Middle frontal gyrus (tissue), 1 donor: ENCODE measurements around the gene KIAA1328.
"Not testable (repeated sequence)": the region's sequence is repeated elsewhere in the genome, so short reads cannot be mapped to it uniquely, and the experiment has no call there.

Experiments used
- DNase-seq: peaks from one replicate; pipeline ENCODE4 v3.0.0-alpha.2; 2015; ENCODE audit warnings: low spot score; ENCODE audit errors: extremely low spot score

KIAA1328 gene

DNA sequence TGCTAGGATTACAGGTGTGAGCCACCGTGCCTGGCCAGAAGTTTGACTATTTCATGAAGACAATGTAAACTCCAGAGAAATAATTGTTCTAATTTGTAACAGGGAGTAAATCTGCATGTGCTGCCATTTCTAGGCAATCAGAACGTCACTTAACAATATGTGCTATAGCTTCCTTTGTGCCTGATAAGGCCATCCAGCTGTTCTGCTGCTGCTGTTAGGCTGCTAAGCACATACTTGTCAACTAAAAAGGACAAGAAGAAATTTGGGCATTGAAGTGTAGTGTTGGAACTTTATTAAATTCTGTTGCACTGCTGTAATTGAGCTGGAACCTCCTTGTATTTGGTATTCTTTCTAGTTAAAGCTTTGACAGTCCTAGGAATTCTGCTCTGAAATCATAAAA, 57.1 kb downstream of the KIAA1328 start:
- no peak for DNase-seq

DNA sequence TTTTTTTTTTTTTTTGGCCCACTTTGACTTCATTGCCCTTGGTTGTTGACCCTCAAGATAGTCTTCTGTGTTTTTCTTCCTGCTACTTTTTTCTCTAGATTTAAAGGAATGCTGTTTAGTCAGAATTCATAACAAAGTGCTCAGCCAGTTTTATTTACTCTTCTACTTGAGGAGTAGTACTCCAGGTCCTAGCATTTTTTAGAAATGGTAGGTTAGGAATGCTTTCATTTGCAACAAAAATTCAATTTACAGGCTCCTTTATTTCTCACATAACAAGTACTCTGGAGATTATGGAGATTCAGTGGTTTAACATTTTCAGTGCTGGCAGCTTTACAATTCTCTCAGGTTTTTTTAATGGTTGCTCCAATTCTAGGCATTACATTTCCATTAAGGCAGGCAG, 58.2 kb downstream of the KIAA1328 start:
- DNase-seq: no peak

DNA sequence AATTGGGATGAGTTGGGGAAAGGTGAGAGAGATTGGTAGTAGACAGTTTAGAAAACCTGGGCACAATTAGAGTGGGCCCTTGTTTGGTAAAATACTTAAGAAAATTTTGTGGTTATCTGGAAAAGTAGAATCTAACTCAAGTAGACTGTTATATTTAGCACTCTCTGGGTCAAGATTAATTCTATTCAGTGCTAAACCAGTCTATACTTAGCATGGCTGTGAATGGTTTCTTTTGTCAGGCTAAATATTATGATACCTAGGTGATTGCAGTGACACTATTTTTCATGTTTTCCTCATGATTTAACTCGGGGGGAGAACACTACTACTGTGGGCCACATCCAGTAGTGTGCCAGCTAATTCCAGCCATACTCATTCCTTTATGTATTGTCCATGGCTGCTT, 58.9 kb downstream of the KIAA1328 start:
- no peak for DNase-seq

DNA sequence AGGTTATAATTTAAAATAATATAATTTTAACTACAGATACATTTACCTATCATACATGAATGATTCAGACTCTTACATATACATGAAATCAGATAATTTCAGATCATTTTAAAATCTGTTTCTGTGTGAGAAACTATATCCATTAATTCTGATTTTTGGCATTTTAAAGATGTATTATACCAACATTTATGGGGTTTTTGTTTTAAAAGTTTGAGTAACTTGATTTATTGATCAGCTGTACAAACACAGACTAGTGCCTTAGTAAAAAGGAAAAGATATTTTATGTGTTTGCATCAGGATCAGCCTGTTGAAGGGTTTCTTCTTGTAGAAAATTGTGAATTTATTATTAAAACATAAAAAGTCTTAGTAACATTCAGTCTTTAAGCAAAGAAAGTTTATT, 59.9 kb downstream of the KIAA1328 start:
- no peak for DNase-seq

DNA sequence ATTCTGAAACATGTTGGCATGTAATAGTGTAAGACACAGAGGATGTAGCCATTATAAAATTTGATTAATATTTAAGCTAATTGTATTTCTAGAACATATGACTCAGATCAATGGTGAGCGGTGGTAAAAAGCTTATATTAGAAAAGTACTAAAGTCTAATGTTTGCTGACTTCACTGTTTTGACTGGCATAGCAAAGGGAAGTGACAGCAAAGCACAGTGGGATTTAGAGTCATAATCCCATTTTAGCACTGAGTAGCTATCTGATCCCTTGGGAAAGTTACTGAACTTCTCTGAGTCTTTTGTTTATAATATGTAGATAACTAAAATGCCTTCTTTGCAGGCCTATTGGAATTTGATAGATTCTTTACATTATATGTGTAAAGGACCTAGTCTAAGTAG, 60.4 kb downstream of the KIAA1328 start:
- DNase-seq: no peak

DNA sequence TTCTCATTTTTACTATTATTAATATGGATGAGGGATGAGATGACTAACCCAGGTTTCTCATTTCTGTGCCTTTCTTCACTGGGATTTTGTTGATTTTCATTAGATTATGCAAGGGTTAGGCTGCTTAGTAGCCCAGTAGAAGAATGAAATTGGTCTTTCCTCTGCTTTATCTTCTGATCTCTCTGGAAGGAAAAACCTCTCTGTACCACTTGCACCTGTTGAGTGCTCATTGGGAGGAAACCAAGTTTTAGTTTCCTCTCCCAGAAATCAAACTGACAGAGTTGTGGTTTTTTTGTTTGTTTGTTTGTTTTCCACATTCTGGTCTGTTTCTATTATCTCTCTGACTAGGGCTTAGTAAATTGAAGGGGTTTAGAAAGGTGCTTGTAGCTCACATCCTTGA, 60.8 kb downstream of the KIAA1328 start:
- no peak for DNase-seq

DNA sequence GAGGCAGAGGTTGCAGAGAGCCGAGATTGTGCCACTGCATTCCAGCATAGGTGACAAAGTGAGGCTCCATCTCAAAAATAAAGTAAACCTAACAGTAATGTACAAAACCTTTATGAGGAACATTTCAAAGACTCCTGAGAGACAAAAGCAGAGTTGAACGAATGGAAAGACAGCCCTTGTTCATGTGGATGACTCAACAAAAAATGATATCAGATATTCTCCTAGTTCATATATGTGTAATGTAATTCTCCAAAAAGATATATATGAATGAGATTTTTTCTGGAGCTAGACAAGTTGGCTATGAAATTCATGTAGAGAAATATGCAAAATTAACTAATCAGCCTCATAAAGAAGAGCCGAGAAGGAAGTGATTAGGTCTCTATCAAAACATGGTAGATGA, 61.7 kb downstream of the KIAA1328 start:
- DNase-seq: no peak

DNA sequence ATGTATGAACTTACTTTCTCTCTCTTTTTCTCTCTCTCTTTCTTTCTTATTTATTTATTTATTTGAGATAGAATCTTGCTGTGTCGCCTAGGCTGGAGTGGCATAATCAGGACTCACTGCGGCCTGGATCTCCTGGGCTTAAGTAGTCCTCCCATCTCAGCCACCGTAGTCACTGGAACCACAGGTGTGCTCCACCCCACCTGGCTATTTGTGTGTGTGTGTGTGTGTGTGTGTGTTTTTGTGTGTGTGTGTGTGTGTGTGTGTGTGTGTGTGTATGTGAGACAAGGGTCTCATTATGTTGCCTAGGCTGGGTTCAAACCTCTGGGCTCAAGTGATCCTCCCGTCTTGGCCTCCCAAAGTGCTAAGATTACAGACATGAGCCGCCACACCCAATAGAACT, 64.3 kb downstream of the KIAA1328 start:
- DNase-seq: no peak

DNA sequence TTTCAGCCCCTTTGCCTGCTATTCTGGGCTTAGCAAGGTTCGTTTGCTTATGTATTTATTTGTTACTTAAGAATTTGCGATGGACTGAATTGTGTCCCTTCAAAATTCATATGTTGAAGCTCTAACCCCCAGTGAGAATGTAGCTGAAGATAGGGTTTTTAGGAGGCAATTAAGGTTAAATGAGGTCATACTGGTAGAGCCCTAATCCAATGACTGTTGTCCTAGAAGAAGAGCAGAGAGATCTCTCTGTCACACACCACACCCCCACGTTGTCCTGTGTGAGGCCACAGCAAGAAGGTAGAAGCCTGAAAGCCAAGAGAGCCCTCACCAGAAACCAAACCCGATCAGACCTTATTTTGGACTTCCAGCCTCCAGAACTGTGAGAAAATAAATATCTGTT, 66.7 kb downstream of the KIAA1328 start:
- no peak for DNase-seq

DNA sequence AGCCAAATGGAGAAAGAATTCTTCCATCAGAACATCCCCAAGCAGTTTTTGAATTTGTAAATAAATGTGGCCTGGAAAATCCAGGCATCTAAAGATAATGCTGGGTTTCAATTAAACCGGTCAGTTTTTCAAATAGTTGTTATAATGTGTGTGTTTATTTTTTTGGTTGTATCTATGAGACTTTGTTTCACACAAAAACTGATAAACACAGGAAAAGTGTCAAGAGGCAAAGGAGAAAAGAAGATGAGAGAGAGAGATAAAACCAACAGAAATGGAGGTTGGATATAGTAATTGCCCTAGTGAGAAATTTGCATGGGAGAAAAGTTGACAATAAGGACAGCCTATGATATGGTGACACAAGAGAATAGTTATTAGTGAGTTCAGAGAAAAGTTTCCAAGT, 68.3 kb downstream of the KIAA1328 start:
- DNase-seq: no peak

DNA sequence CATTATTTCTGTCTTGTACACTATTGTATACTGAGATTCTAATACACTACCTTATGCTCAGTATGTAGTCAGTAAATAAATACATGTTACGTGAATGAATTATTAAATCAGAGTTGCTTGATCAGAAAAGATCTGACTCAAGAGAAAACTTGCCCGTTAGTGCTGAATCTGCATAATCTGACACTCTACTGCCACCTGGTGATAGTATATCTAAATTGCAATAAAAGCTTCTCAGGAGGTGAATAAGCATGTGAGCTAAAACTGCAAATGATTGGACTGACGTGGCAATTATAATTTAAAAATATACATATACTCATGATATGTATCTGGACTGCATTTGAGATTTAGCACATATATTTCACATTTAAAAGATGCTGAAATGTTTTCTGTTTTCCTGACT, 70.4 kb downstream of the KIAA1328 start:
- DNase-seq: no peak

DNA sequence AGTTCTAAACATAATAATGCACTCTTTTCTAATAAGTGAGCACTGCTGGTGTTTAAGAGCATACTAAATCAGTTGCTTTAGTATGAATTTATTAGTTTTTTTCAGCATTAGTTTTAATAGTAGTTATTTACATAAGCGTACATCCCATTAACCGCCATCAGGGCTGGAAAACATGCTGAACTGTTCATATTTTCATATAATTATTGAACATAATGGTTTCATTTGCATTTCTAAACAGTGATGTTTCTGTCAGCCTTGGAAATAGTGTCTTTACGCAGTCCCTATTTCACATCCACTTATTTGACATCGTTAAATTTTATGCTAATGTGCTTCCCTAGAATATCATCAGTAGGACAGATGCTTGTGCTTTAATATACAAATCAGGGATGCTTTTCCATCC, 71.5 kb downstream of the KIAA1328 start:
- no peak for DNase-seq

DNA sequence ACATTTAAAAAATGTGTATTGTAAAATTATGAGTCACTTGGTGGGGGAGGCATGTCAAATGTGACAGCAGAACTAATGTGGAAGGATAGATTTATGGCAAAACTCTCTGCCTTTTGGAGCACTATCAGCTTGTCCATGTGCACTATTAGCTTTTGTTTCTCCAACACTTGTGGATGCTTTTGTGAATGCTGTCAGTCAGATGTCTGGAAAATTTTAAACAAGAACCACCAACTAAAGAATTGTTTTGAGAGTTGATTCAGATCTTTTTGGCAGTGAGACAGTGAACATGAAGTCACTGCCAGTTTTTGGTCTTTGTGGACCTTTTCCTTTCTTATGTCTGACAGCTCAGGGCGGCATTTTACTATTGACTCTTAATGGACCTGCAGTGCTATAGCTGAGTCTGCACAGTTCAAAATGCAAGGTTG, 72.4 kb downstream of the KIAA1328 start:
- no peak for DNase-seq

DNA sequence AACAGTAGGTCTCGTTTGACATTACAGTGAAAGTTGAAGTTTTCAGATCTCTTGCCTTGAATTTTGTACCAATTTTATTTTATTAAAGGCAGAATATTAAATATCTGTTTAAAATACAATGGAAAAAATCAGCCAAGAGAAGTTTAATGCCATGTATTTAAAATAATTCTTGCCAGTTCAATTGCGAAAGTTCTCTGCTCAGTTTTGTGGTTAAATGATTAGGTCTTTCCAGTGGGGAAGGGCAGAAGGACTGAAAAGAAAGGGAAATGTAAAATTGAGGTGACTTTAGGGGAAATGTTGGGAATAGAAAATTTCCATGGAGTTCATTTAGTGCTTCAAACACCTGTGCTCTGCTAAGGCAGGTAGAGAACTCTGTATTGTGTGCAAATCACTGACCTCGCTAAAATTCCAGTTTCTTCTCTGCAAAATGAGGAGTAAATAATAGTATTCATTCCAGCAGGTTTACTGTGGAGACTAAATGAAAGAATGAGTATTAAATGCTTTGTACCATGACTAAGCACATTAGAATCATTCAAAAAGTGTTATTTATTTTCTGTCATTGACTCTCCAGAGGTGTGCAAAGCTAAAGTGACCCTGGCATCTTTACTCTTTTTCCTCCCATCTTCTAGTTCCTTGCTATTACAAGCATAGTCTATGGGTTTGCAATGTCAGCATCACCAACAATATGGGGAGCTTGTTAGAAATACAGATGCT, 74.4 kb downstream of the KIAA1328 start:
- DNase-seq: no peak

DNA sequence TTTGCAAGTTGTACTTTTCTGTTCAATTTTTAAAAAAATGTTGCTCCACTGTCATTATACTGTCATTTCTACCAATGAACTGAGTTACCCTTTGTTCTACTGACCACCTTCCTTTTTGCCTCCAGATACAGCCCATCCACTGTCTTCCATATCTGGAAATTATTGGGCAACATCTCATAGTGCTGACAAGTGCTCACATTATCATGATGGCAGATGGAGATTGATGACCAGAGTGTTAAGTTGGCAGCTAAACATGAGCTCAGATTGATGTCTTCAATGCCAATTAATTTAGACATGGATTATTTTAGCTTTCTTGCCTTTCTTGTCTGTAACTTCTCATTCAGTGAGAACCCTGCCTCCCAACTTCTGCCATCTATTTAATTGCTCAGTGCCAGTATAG, 76.6 kb downstream of the KIAA1328 start:
- no peak for DNase-seq

DNA sequence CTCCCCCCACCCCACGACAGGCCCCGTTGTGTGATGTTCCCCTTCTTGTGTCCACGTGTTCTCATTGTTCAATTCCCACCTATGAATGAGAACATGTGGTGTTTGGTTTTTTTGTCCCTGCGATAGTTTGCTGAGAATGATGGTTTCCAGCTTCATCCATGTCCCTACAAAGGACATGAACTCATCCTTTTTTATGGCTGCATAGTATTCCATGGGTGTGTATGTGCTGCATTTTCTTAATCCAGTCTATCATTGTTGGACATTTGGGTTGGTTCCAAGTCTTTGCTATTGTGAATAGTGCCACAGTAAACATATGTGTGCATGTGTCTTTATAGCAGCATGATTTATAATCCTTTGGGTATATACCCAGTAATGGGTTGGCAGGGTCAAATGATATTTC, 80.4 kb downstream of the KIAA1328 start:
- not testable (repeated sequence) for DNase-seq

DNA sequence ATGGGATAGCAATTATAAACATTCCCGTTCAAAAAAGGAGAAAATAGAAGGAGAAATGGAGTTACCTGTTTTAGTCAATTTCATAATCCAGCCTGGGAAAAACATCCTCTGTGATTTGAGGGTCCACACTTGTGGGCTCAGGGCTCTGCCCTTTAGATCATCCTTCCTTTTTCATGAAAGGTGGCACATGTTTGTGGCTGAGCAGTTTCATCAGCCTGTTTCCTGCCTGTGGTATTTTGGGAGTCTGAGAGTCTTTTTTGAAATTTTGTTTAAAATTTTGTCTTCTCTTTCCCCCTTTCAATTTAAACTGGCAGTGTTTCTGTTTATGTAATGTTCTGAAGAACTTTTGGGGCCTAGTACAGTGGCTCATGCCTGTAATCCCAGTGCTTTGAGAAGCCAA, 84.0 kb downstream of the KIAA1328 start:
- no peak for DNase-seq

DNA sequence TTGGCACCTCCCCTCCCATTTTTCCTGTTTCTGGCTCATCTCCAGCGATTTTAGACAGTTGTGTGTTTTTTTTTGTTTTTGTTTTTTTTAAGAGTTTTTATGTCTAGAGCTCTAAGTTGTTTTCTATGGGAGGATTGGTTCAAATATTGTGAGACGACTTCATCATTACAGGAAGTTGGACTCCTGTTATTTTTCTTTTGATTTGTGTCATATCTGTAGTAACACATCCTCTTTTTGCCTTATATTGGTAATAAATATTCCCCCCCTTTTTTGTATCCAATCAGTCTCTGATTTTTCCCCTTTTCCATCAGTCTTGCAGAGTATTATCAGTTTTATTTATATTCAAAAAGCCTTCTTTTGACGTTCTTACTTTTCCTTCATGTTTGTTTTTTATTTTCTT, 89.0 kb downstream of the KIAA1328 start:
- DNase-seq: no peak

DNA sequence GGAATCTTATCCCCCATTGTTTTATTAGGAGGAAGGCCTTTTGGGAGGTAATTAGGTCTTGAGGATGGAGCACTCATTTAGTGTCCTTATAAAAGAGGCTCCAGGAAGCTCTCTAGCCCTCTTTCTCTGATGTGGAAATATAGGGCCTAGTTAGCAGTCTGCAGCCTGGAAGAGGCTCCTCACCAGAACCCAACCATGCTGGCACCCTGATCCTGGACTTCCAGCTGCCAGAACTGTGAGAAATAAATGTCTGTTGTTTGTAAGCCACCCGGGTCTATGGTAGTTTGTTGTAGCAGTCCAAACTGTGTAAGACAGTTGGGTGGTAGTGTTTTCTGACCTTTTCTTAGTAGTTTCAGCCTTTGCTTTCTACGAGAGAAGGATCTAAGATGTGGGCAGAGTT, 100.7 kb downstream of the KIAA1328 start:
- no peak for DNase-seq

DNA sequence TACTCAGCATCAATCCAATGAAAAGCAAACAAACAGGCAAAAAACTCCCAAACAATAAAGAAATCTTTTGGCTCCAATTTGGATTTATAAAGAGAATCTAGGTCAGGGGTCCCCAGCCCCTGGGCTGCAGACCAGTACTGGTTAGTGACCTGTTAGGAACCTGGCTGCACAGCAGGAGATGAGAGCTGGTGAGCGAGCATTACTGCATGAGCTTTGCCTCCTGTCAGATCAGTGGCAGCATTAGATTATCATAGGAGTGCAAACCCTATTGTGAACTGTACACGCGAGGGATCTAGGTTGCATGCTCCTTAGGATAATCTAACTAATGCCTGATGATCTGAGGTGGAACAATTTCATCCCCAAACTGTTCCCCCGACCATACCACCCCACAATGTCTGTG, 102.2 kb downstream of the KIAA1328 start:
- DNase-seq: no peak

DNA sequence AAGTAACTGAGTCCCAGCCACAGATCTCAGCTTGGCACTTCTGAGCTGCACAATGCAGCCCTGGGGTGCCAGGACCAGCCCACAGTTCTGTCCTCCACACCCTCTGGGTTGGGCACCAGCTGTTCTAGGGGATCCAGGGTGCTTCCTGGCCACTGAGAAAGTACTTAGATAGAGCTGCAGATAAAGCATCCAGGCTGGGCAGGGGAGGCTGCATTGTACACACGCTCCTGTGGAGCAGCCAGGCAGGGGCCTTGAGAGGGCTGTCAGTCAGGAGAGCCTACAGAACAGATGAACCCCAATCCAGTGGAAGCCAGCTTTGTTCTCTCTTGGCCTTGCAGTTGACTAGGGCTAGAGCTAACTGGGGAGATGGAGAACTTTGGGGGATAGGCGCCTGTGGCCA, 104.6 kb downstream of the KIAA1328 start:
- no peak for DNase-seq

DNA sequence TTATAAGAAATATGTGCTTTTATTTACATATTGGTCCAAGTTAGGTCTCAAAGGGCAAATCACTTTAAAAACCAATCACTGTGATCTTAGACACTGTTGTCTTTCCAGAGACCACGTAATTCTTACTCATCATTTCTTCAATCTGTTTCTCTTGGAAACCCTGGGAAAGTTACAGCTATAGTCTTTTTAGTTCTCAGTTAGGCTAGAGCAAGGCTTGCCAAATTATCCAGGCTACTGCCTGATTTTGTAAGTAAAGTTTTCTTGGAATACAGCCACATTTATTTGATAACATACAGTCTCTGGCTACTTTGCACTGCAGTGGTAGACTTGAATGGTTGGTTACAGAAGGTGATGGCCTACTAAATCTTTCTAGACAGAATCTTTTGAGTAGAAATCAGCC, 106.0 kb downstream of the KIAA1328 start:
- no peak for DNase-seq

DNA sequence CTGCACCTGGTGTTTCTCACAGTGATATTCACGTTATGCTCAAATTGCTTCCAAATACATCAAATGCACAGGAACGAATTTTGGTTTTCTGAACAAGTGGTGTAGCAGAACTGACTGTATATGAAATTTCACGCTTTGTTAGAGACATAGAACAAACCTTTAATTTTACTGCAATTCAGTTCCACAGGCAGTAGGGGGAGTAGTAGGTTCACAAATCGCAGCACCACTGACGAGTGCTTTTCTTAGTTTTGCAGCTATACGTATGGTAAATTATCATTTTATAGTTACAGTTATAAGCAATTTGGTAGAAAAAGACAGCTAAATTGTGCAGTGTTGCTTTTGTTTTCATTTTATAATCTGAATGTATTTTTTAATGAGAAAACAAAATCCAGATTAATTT, 113.3 kb downstream of the KIAA1328 start:
- no peak for DNase-seq

DNA sequence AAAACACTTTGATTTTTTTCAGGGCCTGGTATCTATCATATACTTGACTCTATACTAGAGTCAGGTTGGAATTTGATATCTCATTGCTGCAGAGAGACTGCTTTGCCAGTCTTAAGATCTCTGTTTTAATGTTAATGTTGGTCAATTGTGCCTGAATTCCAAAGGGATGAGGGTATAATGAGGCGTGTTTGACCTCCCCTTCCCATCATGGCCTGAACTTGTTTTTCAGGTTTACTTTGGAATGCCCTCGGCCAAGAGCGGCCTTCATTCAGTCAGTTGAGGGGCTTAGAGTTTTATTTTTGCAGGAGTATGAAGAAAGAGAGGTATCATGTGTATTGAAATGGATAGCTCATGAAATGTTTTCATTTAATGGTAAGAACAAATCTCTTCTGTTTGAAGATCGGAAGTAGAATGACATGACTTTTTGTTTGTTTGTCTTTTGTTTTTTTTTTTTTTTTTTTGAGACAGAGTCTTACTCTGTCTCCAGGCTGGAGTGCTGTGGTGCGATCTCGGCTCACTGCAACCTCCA, 119.0 kb downstream of the KIAA1328 start:
- no peak for DNase-seq
